ES-I3 (cell line): Measurements from ENCODE around the gene FAM184A.

ENCODE experiments used
- H3K36me3 ChIP-seq: 2 replicates; pipeline ENCODE4 v1.6.1; 2013; ENCODE audit warnings: mild to moderate bottlenecking, low read length, control low read depth, moderate library complexity; ENCODE audit not compliant: insufficient read depth
- H3K4me1 ChIP-seq: 2 replicates; pipeline ENCODE4 v1.6.1; 2013; ENCODE audit warnings: mild to moderate bottlenecking, control low read depth, low read length; ENCODE audit not compliant: insufficient read depth
- H3K9ac ChIP-seq: 2 replicates; pipeline ENCODE4 v1.6.1; 2013; ENCODE audit warnings: low read depth, mild to moderate bottlenecking, low read length, moderate library complexity
- H3K9me3 ChIP-seq: 2 replicates; pipeline ENCODE4 v1.6.1; 2013; ENCODE audit warnings: mild to moderate bottlenecking, low read length, moderate library complexity; ENCODE audit not compliant: control insufficient read depth, insufficient read depth

The FAM184A gene

GRCh38 chr6:118993803-118994251 is 84.6 kb downstream of the FAM184A start:
- Histone ChIP-seq H3K9me3 (no peaks in the 10 kb centered on the region), H3K9ac (no peak overlapping the region), H3K36me3 (no peaks in the 10 kb centered on the region; the same call in 1 of the 2 replicates), H3K4me1 (no peaks in the 10 kb centered on the region)

GRCh38 chr6:118993358-118993757 is 85.1 kb downstream of the FAM184A start:
- Histone ChIP-seq H3K36me3 (no peaks in the 10 kb centered on the region; the same call in 1 of the 2 replicates), H3K9ac (no peak overlapping the region), H3K4me1 (no peaks in the 10 kb centered on the region), H3K9me3 (no peaks in the 10 kb centered on the region)

- H3K4me1 ChIP-seq: no peaks in the 10 kb centered on the region
- H3K9ac ChIP-seq: no peak overlapping the region
- no peaks in the 10 kb centered on the region; the same call in 1 of the 2 replicates for H3K36me3 ChIP-seq
- no peaks in the 10 kb centered on the region for H3K9me3 ChIP-seq
These were observed 86.2 kb downstream of the FAM184A start for GRCh38 chr6:118992186-118992795.

GRCh38 chr6:118986312-118986711 is 92.2 kb downstream of the FAM184A start:
- Histone ChIP-seq H3K9ac (no peak overlapping the region), H3K4me1 (no peaks in the 10 kb centered on the region), H3K9me3 (no peaks in the 10 kb centered on the region), H3K36me3 (no peaks in the 10 kb centered on the region; the same call in 1 of the 2 replicates)

GRCh38 chr6:118985123-118985830 is 93.2 kb downstream of the FAM184A start:
- no peaks in the 10 kb centered on the region for H3K4me1 ChIP-seq
- no peaks in the 10 kb centered on the region for H3K36me3 ChIP-seq
- H3K9ac ChIP-seq: no peak overlapping the region
- H3K9me3 ChIP-seq: no peaks in the 10 kb centered on the region

GRCh38 chr6:118984342-118984741 is 94.1 kb downstream of the FAM184A start:
- Histone ChIP-seq H3K9ac (no peak overlapping the region), H3K9me3 (no peaks in the 10 kb centered on the region)

GRCh38 chr6:118982575-118982911 is 95.9 kb downstream of the FAM184A start:
- H3K9ac ChIP-seq: no peak overlapping the region
- H3K4me1 ChIP-seq: no peaks in the 10 kb centered on the region
- no peaks in the 10 kb centered on the region for H3K36me3 ChIP-seq
- H3K9me3 ChIP-seq: no peaks in the 10 kb centered on the region

More at GRCh38 chr6:118984342-118984741, 94.1 kb downstream of the FAM184A start:
- H3K4me1 ChIP-seq: no peaks in the 10 kb centered on the region
- H3K36me3 ChIP-seq: no peaks in the 10 kb centered on the region

GRCh38 chr6:118981884-118982574 is 96.4 kb downstream of the FAM184A start:
- no peaks in the 10 kb centered on the region for H3K9me3 ChIP-seq
- H3K36me3 ChIP-seq: no peaks in the 10 kb centered on the region
- no peak overlapping the region for H3K9ac ChIP-seq
- no peaks in the 10 kb centered on the region for H3K4me1 ChIP-seq

GRCh38 chr6:118980063-118980462 is 98.4 kb downstream of the FAM184A start:
- no peaks in the 10 kb centered on the region for H3K4me1 ChIP-seq
- H3K9me3 ChIP-seq: no peaks in the 10 kb centered on the region
- H3K36me3 ChIP-seq: no peaks in the 10 kb centered on the region

GRCh38 chr6:118974790-118975189 is 103.7 kb downstream of the FAM184A start:
- Histone ChIP-seq H3K9ac (no peak overlapping the region), H3K4me1 (no peaks in the 10 kb centered on the region), H3K36me3 (no peaks in the 10 kb centered on the region), H3K9me3 (no peaks in the 10 kb centered on the region)

More at GRCh38 chr6:118980063-118980462, 98.4 kb downstream of the FAM184A start:
- H3K9ac ChIP-seq: no peak overlapping the region

GRCh38 chr6:118971682-118972081 is 106.8 kb downstream of the FAM184A start:
- H3K9ac ChIP-seq: no peak overlapping the region
- H3K9me3 ChIP-seq: no peaks in the 10 kb centered on the region
- H3K4me1 ChIP-seq: no peaks in the 10 kb centered on the region
- no peaks in the 10 kb centered on the region for H3K36me3 ChIP-seq

- H3K36me3 ChIP-seq: no peaks in the 10 kb centered on the region
- no peaks in the 10 kb centered on the region for H3K9me3 ChIP-seq
- no peak overlapping the region for H3K9ac ChIP-seq
- no peaks in the 10 kb centered on the region for H3K4me1 ChIP-seq
These were observed 107.6 kb downstream of the FAM184A start for GRCh38 chr6:118970866-118971265.

- Histone ChIP-seq H3K36me3 (no peaks in the 10 kb centered on the region), H3K4me1 (no peaks in the 10 kb centered on the region), H3K9ac (no peak overlapping the region), H3K9me3 (no peaks in the 10 kb centered on the region)
These were observed 110.0 kb downstream of the FAM184A start for GRCh38 chr6:118968416-118968815.

- H3K9ac ChIP-seq: no peak overlapping the region
- H3K36me3 ChIP-seq: no peaks in the 10 kb centered on the region
- no peaks in the 10 kb centered on the region for H3K9me3 ChIP-seq
- no peaks in the 10 kb centered on the region for H3K4me1 ChIP-seq
These were observed 111.2 kb downstream of the FAM184A start for GRCh38 chr6:118967239-118967638.
